ENCODE data around the gene CCL26. TPM values are rescaled to one million over a fixed set of nuclear protein-coding genes. Genes with fewer than 3 reads are reported as not detected.

Gene CCL26, protein sequence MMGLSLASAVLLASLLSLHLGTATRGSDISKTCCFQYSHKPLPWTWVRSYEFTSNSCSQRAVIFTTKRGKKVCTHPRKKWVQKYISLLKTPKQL
- total RNA-seq, result 1.5 TPM in 1 of 2 replicates, not detected in the other

DNA sequence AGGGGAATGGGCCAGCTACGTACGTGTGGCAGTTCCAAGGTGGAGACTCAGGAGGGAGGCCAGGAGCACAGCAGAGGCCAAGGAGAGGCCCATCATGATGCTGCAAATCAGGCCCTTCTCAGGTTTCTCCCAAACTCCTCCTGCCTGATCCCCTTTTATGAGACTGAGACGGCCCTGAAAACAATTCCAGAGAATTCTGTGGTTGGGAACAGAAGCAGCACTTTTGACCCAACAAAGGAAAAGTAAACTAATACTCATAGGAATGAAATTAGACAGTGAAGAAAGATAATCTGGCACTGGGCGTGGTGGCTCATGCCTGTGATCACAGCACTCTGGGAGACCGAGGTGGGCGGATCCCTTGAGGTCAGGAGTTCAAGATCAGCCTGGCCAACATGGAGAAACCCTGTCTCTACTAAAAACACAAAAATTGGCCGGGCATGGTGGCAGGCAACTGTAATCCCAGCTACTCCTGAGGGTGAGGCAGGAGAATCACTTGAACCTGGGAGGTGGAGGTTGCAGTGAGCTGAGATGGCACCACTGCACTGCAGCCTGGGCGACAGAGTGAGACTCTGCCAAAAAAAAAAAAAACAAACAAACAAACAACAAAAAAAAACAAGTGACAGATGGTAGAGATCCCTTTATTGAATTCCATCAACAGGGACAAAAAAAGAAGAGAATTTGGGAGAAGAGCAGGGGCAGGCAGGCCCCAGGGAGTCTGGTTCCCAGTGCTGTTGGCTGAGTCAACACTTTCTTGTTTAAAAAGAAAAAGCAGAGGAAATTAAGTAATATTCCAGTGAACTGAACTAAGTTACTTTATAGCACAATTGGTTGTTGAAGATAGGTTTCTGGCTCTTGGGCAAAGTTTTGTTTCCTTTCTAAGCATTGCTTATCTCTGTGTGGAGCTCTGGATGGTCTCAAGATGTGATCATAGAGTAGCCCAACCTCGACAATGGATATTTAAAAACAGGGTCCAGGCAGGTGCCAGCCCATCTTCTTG, at the start of gene CCL26:
Gene CCL26, minus strand, starts transcription at position 131 of the 997 bp plus-strand sequence. Its CDS starts 35 bp downstream, at position 96.

DNA sequence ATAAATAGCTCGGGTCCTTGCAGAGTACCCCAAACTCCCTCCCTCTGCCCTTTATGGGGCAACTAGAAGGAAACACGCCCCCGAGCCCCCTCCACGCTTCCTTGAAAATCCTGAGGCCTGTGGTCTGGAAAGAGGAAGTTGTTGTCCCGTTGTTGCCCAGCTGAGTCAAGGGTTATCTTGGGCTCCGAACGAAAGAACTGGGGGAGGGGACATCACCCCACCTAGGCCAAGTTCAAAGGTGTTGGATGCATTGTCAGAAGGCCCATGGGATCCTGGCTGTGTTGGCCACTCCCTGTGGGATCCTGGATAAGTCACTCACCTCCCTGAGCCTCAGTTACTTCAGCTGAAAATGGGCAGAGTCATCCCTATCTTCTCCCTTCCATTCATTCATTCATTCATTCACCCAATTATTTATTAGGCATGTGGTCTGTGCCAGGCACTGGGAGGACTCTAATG, 41.8 kb upstream of the CCL26 start, which contains the start of gene CCL24:
Gene CCL24, minus strand, starts transcription at position 26 of the 456 bp plus-strand sequence. CDS start 91 bp downstream, outside the sequence.

GRCh38 chr7:75738604-75738974, 33.4 kb downstream of the CCL26 start, which contains the start of gene HIP1:
HIP1 (minus strand) TSS chr7:75738941; CDS start chr7:75738920, 21 bp downstream.

Other genes with a start within 250 kb of the CCL26 start
- gene HIP1, start 33.3 kb downstream of the CCL26 start, total RNA-seq, result 7.1 and 8.5 TPM in 2 replicates
- gene CCL24, start 41.6 kb upstream of the CCL26 start, total RNA-seq, result not detected in 2 replicates
- 13.3 and 14.5 TPM in 2 replicates for gene RHBDD2, start 106.8 kb upstream of the CCL26 start, total RNA-seq
- 57.6 and 91.3 TPM in 2 replicates for gene POR, start 142.9 kb upstream of the CCL26 start, total RNA-seq
- gene TMEM120A, start 222.4 kb upstream of the CCL26 start, total RNA-seq, result 37.3 and 42.9 TPM in 2 replicates